HepG2 (cell line): Measurements from ENCODE around the gene MAMDC2. TPM values are rescaled to one million over a fixed set of nuclear protein-coding genes. Genes with fewer than 3 reads are reported as not detected.

Source experiments
- ATAC-seq: fragments of 200-7000 bp; cut with Tn5 transposase; 3 replicates; pipeline ENCODE4 v1.9.1; 2020; ENCODE audit warnings: mild to moderate bottlenecking, moderate library complexity
- BruUV-seq: library from RNA; stranded (reverse); fragments of 400-500 nt; replicated peaks from 2 replicates; lab custom pipeline; 2021; lab: Mats Ljungman, UMichigan
- CTCF ChIA-PET: fragments of 300-600 bp; formaldehyde crosslinking; extraction: SDS; loops from one replicate; lab custom pipeline; 2021; ENCODE audit warnings: low total read pairs, inconsistent platforms, low intra/inter-chr PET ratio; lab: Yijun Ruan, JAX
- POLR2A ChIA-PET: fragments of 350-600 bp; sonication (Branson Sonifier 250); formaldehyde crosslinking; loops from one replicate; lab custom pipeline; 2020; ENCODE audit warnings: antibody characterized with exemption, inconsistent platforms; lab: Yijun Ruan, JAX
- DNase-seq: peaks from one replicate; pipeline ENCODE4 v3.0.0-alpha.2; 2015; ENCODE audit warnings: low spot score
- FAIRE-seq: peaks from 3 replicates; lab custom pipeline; 2011; peaks lifted over from hg19 to GRCh38; lab: Jason Lieb, UNC
- H2AFZ ChIP-seq: one replicate; pipeline ENCODE4 v1.6.1; 2011; ENCODE audit warnings: low read length, inconsistent platforms
- H3K27ac ChIP-seq: fragments of 300-600 bp; 3 replicates; pipeline ENCODE4 v1.8.0; 2011; ENCODE audit warnings: mixed run types, mild to moderate bottlenecking, mixed read lengths, low read length, inconsistent platforms; ENCODE audit not compliant: insufficient read depth; ENCODE audit errors: extremely low read length
- H3K27me3 ChIP-seq, 2 experiments: fragments of 200-600 bp in 1 of 2; 2 replicates in 1 of 2; 3 replicates in 1 of 2; pipeline versions ENCODE4 v1.6.0 to v1.8.0; 2011; ENCODE audit warnings: low read length in 2 of 2, mild to moderate bottlenecking in 2 of 2, moderate library complexity in 2 of 2, inconsistent platforms in 1 of 2; ENCODE audit not compliant: insufficient read depth in 2 of 2, control insufficient read depth in 1 of 2
- H3K36me3 ChIP-seq, 2 experiments: fragments of 200-600 bp in 1 of 2; replicated peaks in 1 of 2; 2 replicates in 1 of 2; 3 replicates in 1 of 2; pipeline versions ENCODE4 v1.5.1 to v1.8.0; 2011; ENCODE audit warnings: low read length in 2 of 2, inconsistent platforms in 1 of 2; ENCODE audit not compliant: insufficient read depth in 2 of 2, control insufficient read depth in 1 of 2
- H3K4me1 ChIP-seq: 2 replicates; pipeline ENCODE4 v1.5.1; 2012; ENCODE audit warnings: low read length, inconsistent platforms; ENCODE audit not compliant: insufficient read depth
- H3K4me2 ChIP-seq: 2 replicates; pipeline ENCODE4 v1.6.0; 2011; ENCODE audit warnings: low read depth, low read length, inconsistent platforms
- H3K4me3 ChIP-seq, 3 experiments: fragments of 200-600 bp in 1 of 3; sonication (generic), shearing (Covaris generic) in 1 of 3; replicated peaks in 1 of 3; 2 replicates each; pipeline ENCODE4 v1.5.1; 2011 to 2016; ENCODE audit warnings: low read length in 3 of 3, inconsistent platforms in 2 of 3, low read depth in 2 of 3, mild to moderate bottlenecking in 2 of 3, control low read depth in 1 of 3, mixed read lengths in 1 of 3; ENCODE audit not compliant: insufficient read depth in 1 of 3
- H3K79me2 ChIP-seq: one replicate; pipeline ENCODE4 v1.6.1; 2011; ENCODE audit warnings: low read length, inconsistent platforms; ENCODE audit not compliant: insufficient read depth
- H3K9ac ChIP-seq: 2 replicates; pipeline ENCODE4 v1.6.0; 2011; ENCODE audit warnings: mild to moderate bottlenecking, low read depth, low read length, inconsistent platforms; ENCODE audit not compliant: insufficient read depth
- H3K9me3 ChIP-seq: 2 replicates; pipeline ENCODE4 v1.5.1; 2012; ENCODE audit warnings: mild to moderate bottlenecking, low read length
- H4K20me1 ChIP-seq: 2 replicates; pipeline ENCODE4 v1.6.0; 2011; ENCODE audit warnings: inconsistent platforms, mild to moderate bottlenecking, low read length, moderate library complexity; ENCODE audit not compliant: insufficient read depth
- JUN ChIP-seq: sonication (generic); formaldehyde crosslinking; IDR thresholded peaks from 2 replicates; pipeline ENCODE4 v1.4.0; 2020; ENCODE audit warnings: mild to moderate bottlenecking, missing genetic modification reagents
- KLF6 ChIP-seq: IDR thresholded peaks from 2 replicates; pipeline ENCODE4 v1.8.0; 2016; ENCODE audit warnings: missing biosample characterization, missing genetic modification reagents
- MBD4 ChIP-seq: IDR thresholded peaks from 2 replicates; pipeline ENCODE4 v1.6.1; 2012; ENCODE audit warnings: low read length, inconsistent platforms, borderline replicate concordance
- NFIC ChIP-seq: IDR thresholded peaks from 2 replicates; pipeline ENCODE4 v1.6.1; 2012; ENCODE audit warnings: mild to moderate bottlenecking, low read length, inconsistent platforms
- TCF7 ChIP-seq: sonication (generic); IDR thresholded peaks from 2 replicates; pipeline ENCODE4 v1.6.1; 2016; ENCODE audit warnings: antibody characterized with exemption, low read depth
- TEAD3 ChIP-seq: optimal IDR thresholded peaks from 2 replicates; pipeline ENCODE3; 2016; ENCODE audit warnings: borderline replicate concordance
- THRA ChIP-seq: sonication (generic); formaldehyde crosslinking; IDR thresholded peaks from 2 replicates; pipeline ENCODE4 v1.4.0; 2020; ENCODE audit warnings: missing genetic modification reagents, borderline replicate concordance
- TRAFD1 ChIP-seq: sonication (generic); formaldehyde crosslinking; IDR thresholded peaks from 2 replicates; pipeline ENCODE4 v1.5.1; 2020; ENCODE audit warnings: missing genetic modification reagents, mild to moderate bottlenecking, borderline replicate concordance
- ZBTB1 ChIP-seq: sonication (generic); formaldehyde crosslinking; IDR thresholded peaks from 2 replicates; pipeline ENCODE4 v1.4.0; 2020; ENCODE audit warnings: missing genetic modification reagents, borderline replicate concordance
- ZFP37 ChIP-seq: sonication (generic); formaldehyde crosslinking; IDR thresholded peaks from 2 replicates; pipeline ENCODE4 v1.4.0; 2020; ENCODE audit warnings: missing genetic modification reagents, borderline replicate concordance
- ZFX ChIP-seq: sonication (generic); formaldehyde crosslinking; IDR thresholded peaks from 2 replicates; pipeline ENCODE4 v1.4.0; 2020; ENCODE audit warnings: mild to moderate bottlenecking, low read depth, missing genetic modification reagents, moderate library complexity
- ZFY ChIP-seq: sonication (generic); formaldehyde crosslinking; IDR thresholded peaks from 2 replicates; pipeline ENCODE4 v1.4.0; 2020; ENCODE audit warnings: missing genetic modification reagents
- WGBS: methylation state at CpG from one replicate; pipeline ENCODE4 v1.1.6; 2017; ENCODE audit warnings: low lambda C conversion rate; 5-methylcytosine and 5-hydroxymethylcytosine counted together
- in situ Hi-C: cut with HindIII; loops from 2 replicates; pipeline ENCODE4 v1.10.0; 2017; ENCODE audit warnings: low pct_unique_long_range_greater_than_20kb; ENCODE audit not compliant: extremely low pct_ligation_motif_present
- intact Hi-C: fragments of 100-400 bp; cut with micrococcal nuclease; formaldehyde crosslinking; loops from one replicate; pipeline ENCODE4 v1.10.0; 2022; ENCODE audit not compliant: unreplicated experiment
- polyA plus RNA-seq, 8 experiments: library from polyadenylated mRNA; depleted of rRNA in 3 of 8; stranded (reverse) in 7 of 8; unstranded in 1 of 8; fragments of >200 nt; fragmentation: Illumina TruSeq in 4 of 8; extraction: Trizol in 4 of 8; gene quantifications; 2 replicates each; pipeline versions ENCODE4 v1.2.1 to v1.2.3, GENCODE V29; 2011 to 2016; ENCODE audit warnings: low read depth in 4 of 8, missing spikeins in 1 of 8, mixed read lengths in 1 of 8; ENCODE audit not compliant: insufficient read depth in 1 of 8
- total RNA-seq, 5 experiments: library from RNA; depleted of rRNA; stranded (reverse); fragments of >200 nt; fragmentation: Illumina TruSeq; extraction: Trizol; gene quantifications; 2 replicates each; pipeline ENCODE4 v1.2.3, GENCODE V29; 2016; ENCODE audit warnings: low read depth in 1 of 5
- TF ChIP-seq, protein P1 (sequence below): sonication (generic); formaldehyde crosslinking; IDR thresholded peaks from 2 replicates; pipeline ENCODE4 v1.4.0; 2020; ENCODE audit warnings: missing genetic modification reagents
- TF ChIP-seq, protein P2 (sequence below): IDR thresholded peaks from 2 replicates; pipeline ENCODE4 v1.6.1; 2016; ENCODE audit warnings: missing biosample characterization, missing genetic modification reagents, low read depth
- TF ChIP-seq, protein P3 (sequence below): sonication (generic); formaldehyde crosslinking; IDR thresholded peaks from 2 replicates; pipeline ENCODE4 v1.5.0; 2020; ENCODE audit warnings: mild to moderate bottlenecking, missing genetic modification reagents, borderline replicate concordance

The MAMDC2 gene
- total and polyA plus RNA-seq, 2 of the 13 experiments (the other 11 are each of a cell fraction or from before 2014, with no cell fraction given): not detected

- TF ChIP-seq TRAFD1 (CRISPR knock-in tag): no peak
- TF ChIP-seq TEAD3 (CRISPR knock-in tag): no peak
- no peak for TF ChIP-seq ZFP37
- TF ChIP-seq TCF7: no peak
- no peak for TF ChIP-seq MBD4
- TF ChIP-seq, protein P1, sequence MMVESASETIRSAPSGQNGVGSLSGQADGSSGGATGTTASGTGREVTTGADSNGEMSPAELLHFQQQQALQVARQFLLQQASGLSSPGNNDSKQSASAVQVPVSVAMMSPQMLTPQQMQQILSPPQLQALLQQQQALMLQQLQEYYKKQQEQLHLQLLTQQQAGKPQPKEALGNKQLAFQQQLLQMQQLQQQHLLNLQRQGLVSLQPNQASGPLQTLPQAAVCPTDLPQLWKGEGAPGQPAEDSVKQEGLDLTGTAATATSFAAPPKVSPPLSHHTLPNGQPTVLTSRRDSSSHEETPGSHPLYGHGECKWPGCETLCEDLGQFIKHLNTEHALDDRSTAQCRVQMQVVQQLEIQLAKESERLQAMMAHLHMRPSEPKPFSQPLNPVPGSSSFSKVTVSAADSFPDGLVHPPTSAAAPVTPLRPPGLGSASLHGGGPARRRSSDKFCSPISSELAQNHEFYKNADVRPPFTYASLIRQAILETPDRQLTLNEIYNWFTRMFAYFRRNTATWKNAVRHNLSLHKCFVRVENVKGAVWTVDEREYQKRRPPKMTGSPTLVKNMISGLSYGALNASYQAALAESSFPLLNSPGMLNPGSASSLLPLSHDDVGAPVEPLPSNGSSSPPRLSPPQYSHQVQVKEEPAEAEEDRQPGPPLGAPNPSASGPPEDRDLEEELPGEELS (CRISPR knock-in tag): no peak
- TF ChIP-seq, protein P2, sequence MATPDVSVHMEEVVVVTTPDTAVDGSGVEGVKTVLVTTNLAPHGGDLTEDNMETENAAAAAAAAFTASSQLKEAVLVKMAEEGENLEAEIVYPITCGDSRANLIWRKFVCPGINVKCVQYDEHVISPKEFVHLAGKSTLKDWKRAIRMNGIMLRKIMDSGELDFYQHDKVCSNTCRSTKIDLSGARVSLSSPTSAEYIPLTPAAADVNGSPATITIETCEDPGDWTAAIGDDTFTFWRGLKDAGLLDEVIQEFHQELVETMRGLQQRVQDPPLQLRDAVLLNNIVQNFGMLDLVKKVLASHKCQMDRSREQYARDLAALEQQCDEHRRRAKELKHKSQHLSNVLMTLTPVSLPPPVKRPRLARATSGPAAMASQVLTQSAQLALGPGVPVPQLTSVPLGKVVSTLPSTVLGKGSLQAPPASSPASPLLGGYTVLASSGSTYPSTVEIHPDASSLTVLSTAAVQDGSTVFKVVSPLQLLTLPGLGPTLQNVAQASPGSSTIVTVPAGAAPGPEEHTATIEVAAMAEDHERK (CRISPR knock-in tag): no peak
- TF ChIP-seq, all 625 proteins: peak for 0
Measured at GRCh38 chr9:70262366-70262765, 218.7 kb downstream of the MAMDC2 start (continued).

- Histone ChIP-seq H3K9ac (no peak overlapping the region), H4K20me1 (peaks cover 26% of the 10 kb centered on the region; the same call in 1 of the 2 replicates), H3K27me3 (no peaks in the 10 kb centered on the region; a peak in 2 of 5 replicates), H3K79me2 (peaks cover 62% of the 10 kb centered on the region), H3K9me3 (no peaks in the 10 kb centered on the region), H3K4me3 (no peak overlapping the region), H3K4me1 (peaks cover 36% of the 10 kb centered on the region), H3K4me2 (no peak overlapping the region; the same call in 1 of the 2 replicates), H2AFZ (no peak overlapping the region), H3K36me3 (peaks cover 0 to 36% of the 10 kb centered on the region in 2 experiments; a peak in 3 of 5 replicates), H3K27ac (no peak overlapping the region)
- POLR2A ChIA-PET: no interaction called here
- in situ Hi-C loops (loop anchor here (10.0 kb wide), 1 partner anchor 152 kb away; the partner anchor contains the start of gene KLF9), intact Hi-C loops (no loop called here)
- FAIRE-seq (no peak), ATAC-seq (no peak), DNase-seq (no peak)
- BruUV-seq: no TSS peak
- CTCF ChIA-PET: no interaction called here
- WGBS: 91% methylated on average over 6 of the region's 6 CpGs
- TF ChIP-seq ZFX: no peak
- no peak for TF ChIP-seq ZFY
- TF ChIP-seq JUN: no peak
- no peak for TF ChIP-seq ZBTB1 (CRISPR knock-in tag)
- TF ChIP-seq THRA (CRISPR knock-in tag): no peak
- TF ChIP-seq, protein P3, sequence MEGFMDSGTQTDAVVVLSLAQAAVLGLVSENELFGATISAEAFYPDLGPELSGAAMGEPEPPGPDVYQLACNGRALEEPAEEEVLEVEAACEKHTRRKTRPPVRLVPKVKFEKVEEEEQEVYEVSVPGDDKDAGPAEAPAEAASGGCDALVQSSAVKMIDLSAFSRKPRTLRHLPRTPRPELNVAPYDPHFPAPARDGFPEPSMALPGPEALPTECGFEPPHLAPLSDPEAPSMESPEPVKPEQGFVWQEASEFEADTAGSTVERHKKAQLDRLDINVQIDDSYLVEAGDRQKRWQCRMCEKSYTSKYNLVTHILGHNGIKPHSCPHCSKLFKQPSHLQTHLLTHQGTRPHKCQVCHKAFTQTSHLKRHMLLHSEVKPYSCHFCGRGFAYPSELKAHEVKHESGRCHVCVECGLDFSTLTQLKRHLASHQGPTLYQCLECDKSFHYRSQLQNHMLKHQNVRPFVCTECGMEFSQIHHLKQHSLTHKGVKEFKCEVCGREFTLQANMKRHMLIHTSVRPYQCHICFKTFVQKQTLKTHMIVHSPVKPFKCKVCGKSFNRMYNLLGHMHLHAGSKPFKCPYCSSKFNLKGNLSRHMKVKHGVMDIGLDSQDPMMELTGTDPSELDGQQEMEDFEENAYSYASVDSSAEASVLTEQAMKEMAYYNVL (CRISPR knock-in tag): no peak
- no peak for TF ChIP-seq KLF6 (CRISPR knock-in tag)
- no peak for TF ChIP-seq NFIC
Measured at GRCh38 chr9:70262948-70263347, 219.3 kb downstream of the MAMDC2 start.
